Measurements from ENCODE around the gene SHC2. TPM values are rescaled to one million over a fixed set of nuclear protein-coding genes. Genes with fewer than 3 reads are reported as not detected.
A peak's percentile ranks its signal among the peaks of the same experiment; 100 is the strongest.

Gene SHC2
- total and polyA plus RNA-seq, 2 of the 8 experiments (the other 6 are each of a cell fraction or from before 2014, with no cell fraction given): 4.4 to 7.3 TPM

GRCh38 chr19:507286-508203 lies 46.7 kb upstream of the SHC2 start, which contains the start of gene TPGS1 (continued):
- TF ChIP-seq CREB1 (IDR thresholded peaks at IDR 0.05) (peak; percentile 60), GABPA (IDR thresholded peaks at IDR 0.05; ENCODE audit: borderline replicate concordance, insufficient read depth, low read length) (peak; percentile 79), EP300 (IDR thresholded peaks at IDR 0.05; ENCODE audit: borderline replicate concordance in 1 of 2, low read depth in 2 of 2, low read length in 2 of 2) (no peak), JUN (IDR thresholded peaks at IDR 0.05; ENCODE audit: low read depth, low read length) (no peak), USF2 (IDR thresholded peaks at IDR 0.05; ENCODE audit: low read length) (no peak), CBX8 (IDR thresholded peaks at IDR 0.05; ENCODE audit: borderline replicate concordance, low read depth, low read length) (no peak), TBP (IDR thresholded peaks at IDR 0.05; ENCODE audit: low read depth, low read length) (peak; percentile 59; the same call in 1 of the 2 replicates), CHD2 (IDR thresholded peaks at IDR 0.05; ENCODE audit: low read length) (0 out of 2 replicates have a peak, but pooled peaks have one; percentile 35), SAP30 (IDR thresholded peaks at IDR 0.05; ENCODE audit: insufficient read depth, insufficient replicate concordance, low read length) (peak; percentile 95), MAX (IDR thresholded peaks at IDR 0.05) (peak; percentile 52), MAFK (IDR thresholded peaks at IDR 0.05; ENCODE audit: low read depth, low read length) (no peak), ASH2L (IDR thresholded peaks at IDR 0.05; ENCODE audit: low read length) (peak; percentile 87), E2F6 (IDR thresholded peaks at IDR 0.05) (0 out of 2 replicates have a peak, but pooled peaks have one; percentile 9), CTCF (IDR thresholded peaks at IDR 0.05; ENCODE audit: control extremely low read depth in 1 of 3, insufficient read depth in 1 of 3, low read depth in 1 of 3, low read length in 3 of 3) (peak in 1 of 3 experiments; percentile 9; a peak in 1 of 4 replicates), SIX5 (IDR thresholded peaks at IDR 0.05; ENCODE audit: low read depth, low read length) (peak; percentile 96), HDAC6 (IDR thresholded peaks at IDR 0.05; ENCODE audit: low read depth, low read length) (no peak), CBX5 (IDR thresholded peaks at IDR 0.05; ENCODE audit: low read depth, low read length) (no peak), CHD1 (IDR thresholded peaks at IDR 0.05; ENCODE audit: low read depth, low read length) (no peak)

Measured in H1 (cell line).